ENCODE data around the gene NTSR2. TPM values are rescaled to one million over a fixed set of nuclear protein-coding genes. Genes with fewer than 3 reads are reported as not detected.

The NTSR2 gene
- total RNA-seq, 6 experiments from 2014 or later = not detected

DNA sequence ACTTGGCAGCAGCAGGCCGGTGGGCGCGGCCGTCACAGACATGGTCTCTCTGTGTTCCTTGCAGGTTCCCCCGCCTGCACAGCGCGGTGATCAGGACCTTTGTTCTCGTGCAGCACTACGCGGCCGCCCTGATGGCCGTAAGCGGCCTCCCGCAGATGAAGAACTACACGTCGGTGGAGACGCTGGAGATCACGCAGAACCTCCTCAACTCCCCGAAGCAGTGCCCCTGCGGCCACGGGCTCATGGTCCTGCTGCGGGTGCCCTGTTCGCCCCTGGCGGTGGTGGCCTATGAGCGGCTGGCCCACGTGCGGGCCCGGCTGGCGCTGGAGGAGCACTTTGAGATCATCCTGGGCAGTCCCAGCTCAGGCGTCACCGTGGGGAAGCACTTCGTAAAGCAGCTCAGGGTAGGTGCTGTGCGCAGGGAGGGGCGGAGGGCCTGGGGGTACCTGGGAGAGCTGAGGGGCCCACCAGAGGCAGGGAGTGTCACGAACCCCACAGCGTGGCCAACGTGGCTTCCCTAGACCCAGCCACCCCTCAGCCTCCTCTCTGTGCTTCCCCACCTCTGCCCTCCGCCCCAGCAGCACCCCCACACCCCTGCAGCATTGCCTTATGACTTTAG, 59.3 kb downstream of the NTSR2 start:
- peaks cover 34% of the 10 kb centered on the region for H3K27me3 Mint-ChIP-seq (ENCODE audit: insufficient read depth)
- DNase-seq = no peak
- peaks cover 6% of the 10 kb centered on the region for H3K4me1 Mint-ChIP-seq (ENCODE audit: low read depth)
- TF ChIP-seq, protein P1, sequence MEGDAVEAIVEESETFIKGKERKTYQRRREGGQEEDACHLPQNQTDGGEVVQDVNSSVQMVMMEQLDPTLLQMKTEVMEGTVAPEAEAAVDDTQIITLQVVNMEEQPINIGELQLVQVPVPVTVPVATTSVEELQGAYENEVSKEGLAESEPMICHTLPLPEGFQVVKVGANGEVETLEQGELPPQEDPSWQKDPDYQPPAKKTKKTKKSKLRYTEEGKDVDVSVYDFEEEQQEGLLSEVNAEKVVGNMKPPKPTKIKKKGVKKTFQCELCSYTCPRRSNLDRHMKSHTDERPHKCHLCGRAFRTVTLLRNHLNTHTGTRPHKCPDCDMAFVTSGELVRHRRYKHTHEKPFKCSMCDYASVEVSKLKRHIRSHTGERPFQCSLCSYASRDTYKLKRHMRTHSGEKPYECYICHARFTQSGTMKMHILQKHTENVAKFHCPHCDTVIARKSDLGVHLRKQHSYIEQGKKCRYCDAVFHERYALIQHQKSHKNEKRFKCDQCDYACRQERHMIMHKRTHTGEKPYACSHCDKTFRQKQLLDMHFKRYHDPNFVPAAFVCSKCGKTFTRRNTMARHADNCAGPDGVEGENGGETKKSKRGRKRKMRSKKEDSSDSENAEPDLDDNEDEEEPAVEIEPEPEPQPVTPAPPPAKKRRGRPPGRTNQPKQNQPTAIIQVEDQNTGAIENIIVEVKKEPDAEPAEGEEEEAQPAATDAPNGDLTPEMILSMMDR (IDR thresholded peaks at IDR 0.05) = no peak
- H3K36me3 Mint-ChIP-seq (ENCODE audit: low read depth) = no peaks in the 10 kb centered on the region
- H3K9me3 Mint-ChIP-seq = no peaks in the 10 kb centered on the region
- no peak overlapping the region for H3K4me3 Mint-ChIP-seq
- no peak overlapping the region for H3K27ac Mint-ChIP-seq

Other genes starting within 250 kb of the NTSR2 start
- gene E2F6, start 204.0 kb downstream of the NTSR2 start, total RNA-seq (2021; fragmentation: NEBNext Ultra II Directional; extraction: Animal tissue kit (Norgen Biotek cat#: 25700)) = 10 to 100 TPM in 3 of 6 experiments, 1 to 10 TPM in 3; 8.9 to 11.3 (median 10.3) TPM
- gene GREB1, start 136.2 kb downstream of the NTSR2 start, total RNA-seq (2021; fragmentation: NEBNext Ultra II Directional; extraction: Animal tissue kit (Norgen Biotek cat#: 25700)) = under 1 TPM in 3 of 6 experiments, not detected in 3; 0.07 to 0.11 (median 0.09) TPM
- 10 to 100 TPM; 17.5 to 22.9 (median 20.7) TPM for gene LPIN1, start 76.4 kb upstream of the NTSR2 start, total RNA-seq (2021; fragmentation: NEBNext Ultra II Directional; extraction: Animal tissue kit (Norgen Biotek cat#: 25700))

All from HFFc6 (cell line).